Natural killer cell treated with Interleukin-12 subunit alpha and Interleukin-12 subunit beta and Interleukin-15 and Interleukin-18, amount 100 ng/mL, for 72 hours (primary cell): Measurements from ENCODE around the gene PCDHGA8. TPM values are rescaled to one million over a fixed set of nuclear protein-coding genes. Genes with fewer than 3 reads are reported as not detected.
"Not testable (repeated sequence)": the region's sequence is repeated elsewhere in the genome, so short reads cannot be mapped to it uniquely, and the experiment has no call there.

ENCODE experiments used
- ATAC-seq, 2 donors: fragments of 150-1000 bp; cut with Tn5 transposase in 1 of 2; sonication (Bioruptor Pico), chemical (Tn5 transposase) in 1 of 2; 2 replicates each; pipeline ENCODE4 v1.10.0; 2021
- DNase-seq: peaks from one replicate; pipeline ENCODE4 v3.0.0; 2022; ENCODE audit warnings: low spot score
- H3K27ac Mint-ChIP-seq, 2 donors: 1 replicate in 1 of 2; 2 replicates in 1 of 2; pipeline ENCODE4 v1.8.0; 2022; ENCODE audit warnings: mixed read lengths in 2 of 2, mild to moderate bottlenecking in 1 of 2, moderate library complexity in 1 of 2
- H3K27me3 Mint-ChIP-seq, 2 donors: 1 replicate in 1 of 2; 2 replicates in 1 of 2; pipeline ENCODE4 v1.8.0; 2022; ENCODE audit warnings: mixed read lengths in 2 of 2
- H3K36me3 Mint-ChIP-seq: one replicate; pipeline ENCODE4 v1.8.0; 2022; ENCODE audit warnings: mixed read lengths
- H3K4me1 Mint-ChIP-seq, 2 donors: 1 replicate in 1 of 2; 2 replicates in 1 of 2; pipeline ENCODE4 v1.8.0; 2022; ENCODE audit warnings: low read depth in 2 of 2, mixed read lengths in 2 of 2, mild to moderate bottlenecking in 1 of 2
- H3K4me3 Mint-ChIP-seq: one replicate; pipeline ENCODE4 v1.8.0; 2022; ENCODE audit warnings: mixed read lengths
- H3K9me3 Mint-ChIP-seq: 2 replicates; pipeline ENCODE4 v1.8.0; 2022; ENCODE audit warnings: mixed read lengths
- total RNA-seq, 2 donors: library from RNA; stranded (reverse); gene quantifications; one replicate each; pipeline ENCODE4 v1.2.3, GENCODE V29; 2022

PCDHGA8 gene
- total RNA-seq, 2 donors from 2014 or later, result 0.19 to 0.20 TPM

- Mint-ChIP-seq H3K27me3 (peaks cover 34 to 54% of the 10 kb centered on the region in 2 donors), H3K4me1 (peaks cover 11 to 12% of the 10 kb centered on the region in 2 donors), H3K27ac (no peak within 1 kb of the TSS), H3K9me3 (peaks cover 4% of the 10 kb centered on the region), H3K36me3 (peaks cover 6% of the 10 kb centered on the region), H3K4me3 (peak within 1 kb of the TSS; percentile 43)
- DNase-seq (no peak), ATAC-seq (no peak)
These were observed 10.3 kb downstream of the PCDHGA8 start, which contains the start of gene PCDHGA9 for GRCh38 chr5:141402553-141403243. Gene PCDHGA9, plus strand, starts transcription at chr5:141402778. Its CDS starts 175 bp downstream, at chr5:141402953.

GRCh38 chr5:141403387-141403786 is 11.0 kb downstream of the PCDHGA8 start:
- H3K36me3 Mint-ChIP-seq, result peaks cover 11% of the 10 kb centered on the region

GRCh38 chr5:141407790-141408505 is 15.5 kb downstream of the PCDHGA8 start, which contains the start of gene PCDHGB6:
Gene PCDHGB6, plus strand, starts transcription at chr5:141408021. Its CDS starts 182 bp downstream, at chr5:141408203.
- H3K27ac Mint-ChIP-seq, result peak within 1 kb of the TSS; percentile 9 to 35
- peaks cover 20% of the 10 kb centered on the region in 2 donors for H3K4me1 Mint-ChIP-seq
- peak; percentile 75 for DNase-seq
- peaks cover 24 to 60% of the 10 kb centered on the region in 2 donors for H3K27me3 Mint-ChIP-seq
- peak; percentile 80 to 92 for ATAC-seq
- peaks cover 19% of the 10 kb centered on the region for H3K36me3 Mint-ChIP-seq
- not testable (repeated sequence) for H3K9me3 Mint-ChIP-seq
- peak within 1 kb of the TSS; percentile 76 for H3K4me3 Mint-ChIP-seq

More at GRCh38 chr5:141403387-141403786, 11.0 kb downstream of the PCDHGA8 start:
- H3K9me3 Mint-ChIP-seq, result peaks cover 4% of the 10 kb centered on the region
- DNase-seq (no peak), ATAC-seq (no peak)
- H3K27me3 Mint-ChIP-seq, result peaks cover 36 to 61% of the 10 kb centered on the region in 2 donors
- H3K4me3 Mint-ChIP-seq, result no peak overlapping the region
- H3K27ac Mint-ChIP-seq, result no peak overlapping the region
- peaks cover 15 to 16% of the 10 kb centered on the region in 2 donors for H3K4me1 Mint-ChIP-seq

GRCh38 chr5:141409598-141410306 is 17.3 kb downstream of the PCDHGA8 start:
- Mint-ChIP-seq H3K9me3 (no peaks in the 10 kb centered on the region), H3K27ac (no peak overlapping the region), H3K36me3 (peaks cover 35% of the 10 kb centered on the region), H3K4me1 (peaks cover 31 to 36% of the 10 kb centered on the region in 2 donors), H3K27me3 (peaks cover 26 to 65% of the 10 kb centered on the region in 2 donors), H3K4me3 (peak overlapping the region; percentile 76)
- no peak for ATAC-seq
- no peak for DNase-seq

GRCh38 chr5:141411575-141411974 is 19.1 kb downstream of the PCDHGA8 start:
- H3K4me3 Mint-ChIP-seq, result no peak overlapping the region
- H3K27ac Mint-ChIP-seq, result no peak overlapping the region
- H3K9me3 Mint-ChIP-seq, result no peaks in the 10 kb centered on the region
- H3K4me1 Mint-ChIP-seq, result peaks cover 31 to 43% of the 10 kb centered on the region in 2 donors
- ATAC-seq (no peak), DNase-seq (no peak)
- H3K36me3 Mint-ChIP-seq, result peaks cover 35% of the 10 kb centered on the region
- H3K27me3 Mint-ChIP-seq, result peaks cover 21 to 66% of the 10 kb centered on the region in 2 donors

GRCh38 chr5:141412854-141413539 is 20.6 kb downstream of the PCDHGA8 start, which contains the start of gene PCDHGA10:
Gene PCDHGA10, plus strand, starts transcription at chr5:141412987. Its CDS starts 189 bp downstream, at chr5:141413176.
- peaks cover 26 to 62% of the 10 kb centered on the region in 2 donors for H3K27me3 Mint-ChIP-seq
- peaks cover 39% of the 10 kb centered on the region for H3K36me3 Mint-ChIP-seq
- H3K4me3 Mint-ChIP-seq, result peak within 1 kb of the TSS; percentile 92
- DNase-seq (no peak), ATAC-seq (peak; percentile 74 to 75)
- H3K4me1 Mint-ChIP-seq, result peaks cover 31 to 41% of the 10 kb centered on the region in 2 donors
- peaks cover 2% of the 10 kb centered on the region for H3K9me3 Mint-ChIP-seq
- peak within 1 kb of the TSS; percentile 34 to 58 for H3K27ac Mint-ChIP-seq

- Mint-ChIP-seq H3K9me3 (peaks cover 5% of the 10 kb centered on the region), H3K27ac (peak overlapping the region; percentile 34 to 58), H3K36me3 (peaks cover 40% of the 10 kb centered on the region), H3K4me3 (peak overlapping the region; percentile 92), H3K27me3 (peaks cover 28 to 62% of the 10 kb centered on the region in 2 donors), H3K4me1 (peaks cover 30 to 43% of the 10 kb centered on the region in 2 donors)
- ATAC-seq, result no peak
- no peak for DNase-seq
These were observed 21.2 kb downstream of the PCDHGA8 start for GRCh38 chr5:141413540-141414069.

GRCh38 chr5:141414548-141415274 is 22.3 kb downstream of the PCDHGA8 start:
- H3K27ac Mint-ChIP-seq, H3K9me3 Mint-ChIP-seq, DNase-seq, ATAC-seq: not testable (repeated sequence)
- Mint-ChIP-seq H3K4me1 (peaks cover 24 to 45% of the 10 kb centered on the region in 2 donors), H3K4me3 (peak overlapping the region; percentile 62), H3K36me3 (peaks cover 36% of the 10 kb centered on the region), H3K27me3 (peaks cover 27 to 60% of the 10 kb centered on the region in 2 donors)

GRCh38 chr5:141415275-141415618 is 22.8 kb downstream of the PCDHGA8 start:
- Mint-ChIP-seq H3K27me3 (peaks cover 25 to 60% of the 10 kb centered on the region in 2 donors), H3K4me1 (peaks cover 22 to 42% of the 10 kb centered on the region in 2 donors), H3K4me3 (peak overlapping the region; percentile 62), H3K36me3 (peaks cover 33% of the 10 kb centered on the region)
- not testable (repeated sequence) for ATAC-seq, H3K9me3 Mint-ChIP-seq, DNase-seq, H3K27ac Mint-ChIP-seq

- Mint-ChIP-seq H3K27ac (peak within 1 kb of the TSS in 1 of 2 donors; percentile 18), H3K36me3 (peaks cover 30% of the 10 kb centered on the region), H3K4me1 (peaks cover 20 to 51% of the 10 kb centered on the region in 2 donors), H3K4me3 (peak within 1 kb of the TSS; percentile 76), H3K27me3 (peaks cover 35 to 78% of the 10 kb centered on the region in 2 donors)
- not testable (repeated sequence) for H3K9me3 Mint-ChIP-seq
- ATAC-seq, result peak; percentile 82 to 92
- peak; percentile 76 for DNase-seq
These were observed 25.2 kb downstream of the PCDHGA8 start, which contains the start of gene PCDHGB7 for GRCh38 chr5:141417494-141418172. Gene PCDHGB7, plus strand, starts transcription at chr5:141417677. Its CDS starts 183 bp downstream, at chr5:141417860.

- peaks cover 33 to 70% of the 10 kb centered on the region in 2 donors for H3K27me3 Mint-ChIP-seq
- H3K9me3 Mint-ChIP-seq, result peaks cover 7% of the 10 kb centered on the region
- no peak for DNase-seq
- H3K4me1 Mint-ChIP-seq, result peaks cover 10 to 34% of the 10 kb centered on the region in 2 donors
- H3K4me3 Mint-ChIP-seq, result no peak overlapping the region
- peaks cover 23% of the 10 kb centered on the region for H3K36me3 Mint-ChIP-seq
- H3K27ac Mint-ChIP-seq, result no peak overlapping the region
- no peak for ATAC-seq
These were observed 26.8 kb downstream of the PCDHGA8 start for GRCh38 chr5:141419074-141419880.
